ENCODE results near the gene CADPS2.
A peak's percentile ranks its signal among the peaks of the same experiment; 100 is the strongest.

The CADPS2 gene

GRCh38 chr7:122515404-122515803, 370.9 kb downstream of the CADPS2 start:
- no peak for DNase-seq

DNA sequence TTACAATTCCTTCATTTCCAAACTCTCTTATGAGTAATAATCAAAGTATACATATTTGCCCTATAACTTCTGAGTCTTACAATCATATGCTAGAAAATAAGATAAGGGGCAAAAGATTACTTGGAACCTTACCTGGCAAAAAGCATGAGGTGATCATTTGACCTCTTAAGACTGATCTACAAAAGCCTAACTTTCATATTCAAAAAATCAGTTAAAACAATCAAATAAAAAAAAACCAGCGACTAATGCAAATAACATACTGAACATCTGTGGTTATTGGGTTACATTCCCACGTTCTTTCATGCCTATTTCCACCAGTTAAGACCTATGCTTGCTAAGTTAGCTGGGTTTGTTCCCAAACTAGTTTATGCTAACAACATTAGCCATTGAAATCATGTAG, 375.0 kb downstream of the CADPS2 start:
- DNase-seq: no peak

- no peak for DNase-seq
Observed at GRCh38 chr7:122507591-122507990, 378.7 kb downstream of the CADPS2 start.

DNA sequence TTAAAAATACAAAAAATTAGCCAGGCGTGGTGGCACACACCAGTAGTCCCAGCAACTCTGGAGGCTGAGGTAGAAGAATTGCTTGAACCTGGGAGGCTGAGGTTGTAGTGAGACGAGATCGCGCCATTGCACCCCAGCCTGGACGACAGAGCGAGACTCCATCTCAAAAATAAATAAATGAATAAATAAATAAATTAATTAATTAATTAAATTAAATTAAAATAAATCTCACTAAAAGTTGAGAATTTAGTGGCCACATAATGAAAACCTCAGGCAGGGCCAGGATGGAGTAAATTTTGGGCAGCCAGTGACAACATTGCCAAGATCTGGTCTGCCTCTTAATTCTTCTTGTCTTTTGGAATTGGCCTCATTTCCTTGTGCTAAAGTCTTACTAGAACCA, 394.3 kb downstream of the CADPS2 start:
- DNase-seq: no peak

- no peak for DNase-seq
Observed at GRCh38 chr7:122488241-122488640, 398.0 kb downstream of the CADPS2 start.

GRCh38 chr7:122487131-122487530, 399.1 kb downstream of the CADPS2 start:
- no peak for DNase-seq

DNA sequence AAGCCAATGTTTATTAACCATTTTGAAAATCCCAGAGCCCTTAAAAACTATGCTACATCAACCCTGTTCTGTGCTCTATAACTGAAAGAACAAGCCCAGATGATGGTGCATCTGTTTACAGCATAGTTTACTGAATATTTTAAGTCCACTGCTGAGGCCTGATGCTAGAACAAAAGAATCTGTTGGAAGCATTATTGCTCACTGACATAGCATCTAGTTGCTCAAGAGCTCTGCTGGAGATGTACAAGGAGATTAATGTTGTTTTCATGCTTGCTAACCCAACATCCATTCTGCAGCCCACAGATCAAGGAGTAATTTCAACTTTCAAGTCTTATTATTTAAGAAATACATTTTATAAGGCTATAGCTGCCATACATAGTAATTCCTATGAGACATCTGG, 400.4 kb downstream of the CADPS2 start:
- no peak for DNase-seq

GRCh38 chr7:122482212-122482611, 404.0 kb downstream of the CADPS2 start:
- DNase-seq: no peak

GRCh38 chr7:122470859-122471258, 415.4 kb downstream of the CADPS2 start:
- DNase-seq: no peak

DNA sequence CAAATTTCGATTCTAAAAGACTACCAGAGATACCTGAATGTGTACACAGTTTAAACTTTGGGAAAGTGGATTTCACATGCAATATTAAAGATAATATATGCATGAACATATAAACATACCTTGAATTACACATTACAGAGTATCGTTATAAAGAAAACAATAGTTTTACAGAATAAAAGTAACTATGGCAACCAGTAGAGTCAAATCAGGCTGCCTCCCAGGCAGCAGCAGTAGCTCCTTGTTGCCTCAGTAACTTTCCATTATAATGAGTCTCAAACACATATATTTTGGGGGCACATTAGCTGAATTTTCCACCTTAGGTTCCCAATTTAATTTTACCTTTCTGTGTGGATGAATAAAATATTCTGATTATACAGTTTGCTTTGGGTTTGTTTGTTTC, 417.3 kb downstream of the CADPS2 start:
- no peak for DNase-seq

GRCh38 chr7:122467661-122468449, 418.4 kb downstream of the CADPS2 start:
- DNase-seq: no peak

- DNase-seq: no peak
Observed at GRCh38 chr7:122465296-122465695, 421.0 kb downstream of the CADPS2 start.

GRCh38 chr7:122463631-122464030, 422.6 kb downstream of the CADPS2 start:
- DNase-seq: no peak

GRCh38 chr7:122460936-122461335, 425.3 kb downstream of the CADPS2 start:
- DNase-seq: no peak

DNA sequence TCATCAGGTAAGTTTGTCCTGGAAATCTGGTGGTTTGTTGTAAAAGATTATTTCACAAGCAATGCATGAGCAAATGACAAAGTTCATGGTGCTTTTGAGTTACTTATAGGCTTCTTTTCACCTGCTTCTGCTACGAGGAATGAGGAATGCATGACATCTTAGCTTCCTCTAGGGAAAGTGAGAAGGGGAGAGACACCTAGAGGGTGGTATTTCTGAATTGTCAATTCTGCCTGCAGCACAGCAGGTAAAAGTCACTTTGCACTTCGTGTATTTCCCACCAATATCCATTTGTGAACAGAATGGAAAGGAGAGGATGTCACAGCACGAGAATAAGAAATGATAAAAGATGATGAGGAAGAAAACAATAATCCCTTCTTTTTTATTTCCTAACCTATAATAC, 428.3 kb downstream of the CADPS2 start:
- no peak for DNase-seq

DNA sequence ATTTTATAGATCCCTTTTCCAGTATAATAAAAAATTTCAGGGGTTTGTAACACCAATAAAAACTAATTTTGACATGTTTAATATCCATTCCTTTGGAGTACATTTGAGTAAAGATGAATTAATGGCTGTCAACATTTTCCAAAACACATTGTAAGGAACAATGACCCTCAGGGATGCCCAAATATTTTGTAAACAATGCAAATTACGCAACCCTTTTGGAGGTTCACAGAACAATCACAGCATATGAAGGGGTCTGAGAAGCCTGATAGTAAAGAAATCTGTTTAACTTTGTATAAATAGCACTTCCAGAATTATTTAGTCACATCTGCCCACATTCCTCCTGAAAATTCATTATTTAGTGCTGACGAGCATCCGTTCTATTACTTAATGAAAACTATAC, 428.9 kb downstream of the CADPS2 start:
- DNase-seq: no peak

DNA sequence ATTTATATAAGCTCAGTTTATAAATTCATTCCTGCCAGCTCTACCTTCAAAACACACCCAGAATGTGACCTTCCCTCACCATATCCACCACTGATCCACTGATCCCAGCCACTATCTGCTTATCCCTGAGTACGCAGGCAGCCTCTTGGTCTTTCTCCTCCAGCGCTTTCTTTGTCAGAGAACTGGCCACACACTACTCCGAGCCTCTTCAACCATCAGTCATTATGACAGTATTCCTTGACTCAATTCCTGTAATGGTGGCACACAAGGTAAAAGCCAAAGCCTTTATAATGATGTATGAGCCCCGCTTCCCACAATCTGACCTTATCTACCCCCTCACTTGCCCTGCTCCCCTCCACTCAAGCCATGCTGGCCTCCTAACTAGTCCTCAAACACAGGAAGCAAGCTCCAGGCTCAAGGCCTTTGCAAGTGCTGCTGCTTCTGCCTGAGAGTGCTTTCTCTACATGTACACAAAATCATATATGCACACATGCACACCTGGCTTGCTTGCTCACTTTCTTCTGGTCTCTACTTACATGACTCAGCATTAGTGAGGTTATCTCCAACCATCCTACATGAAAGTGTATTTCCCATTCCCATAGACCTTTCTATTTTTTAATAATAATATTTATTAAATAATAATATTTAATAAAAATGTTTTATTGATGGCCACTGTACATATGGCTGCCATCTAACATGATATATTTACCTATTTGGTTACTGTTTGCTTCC, 431.3 kb downstream of the CADPS2 start:
- DNase-seq: no peak

DNA sequence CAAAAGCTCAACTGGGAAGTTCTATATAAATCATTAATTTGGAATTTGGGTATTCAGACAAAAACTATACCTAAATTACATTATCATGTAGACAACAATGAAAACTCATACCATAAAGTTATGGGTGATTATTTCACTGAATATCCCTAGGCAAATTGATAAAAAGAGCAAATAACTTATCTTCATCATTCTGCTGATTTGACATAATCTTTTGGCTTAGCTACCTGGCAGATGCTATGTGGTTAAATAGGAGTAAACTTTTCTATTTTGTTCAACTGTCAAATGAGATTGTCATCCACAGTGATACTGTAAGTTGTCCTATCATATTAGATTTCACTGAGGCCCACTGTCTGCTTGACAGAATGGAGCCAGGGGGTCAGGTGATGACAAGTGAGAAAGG, 432.8 kb downstream of the CADPS2 start:
- no peak for DNase-seq

GRCh38 chr7:122448893-122449589, 437.2 kb downstream of the CADPS2 start:
- DNase-seq: no peak

- DNase-seq: no peak
Observed at GRCh38 chr7:122442929-122443328, 443.3 kb downstream of the CADPS2 start.

DNA sequence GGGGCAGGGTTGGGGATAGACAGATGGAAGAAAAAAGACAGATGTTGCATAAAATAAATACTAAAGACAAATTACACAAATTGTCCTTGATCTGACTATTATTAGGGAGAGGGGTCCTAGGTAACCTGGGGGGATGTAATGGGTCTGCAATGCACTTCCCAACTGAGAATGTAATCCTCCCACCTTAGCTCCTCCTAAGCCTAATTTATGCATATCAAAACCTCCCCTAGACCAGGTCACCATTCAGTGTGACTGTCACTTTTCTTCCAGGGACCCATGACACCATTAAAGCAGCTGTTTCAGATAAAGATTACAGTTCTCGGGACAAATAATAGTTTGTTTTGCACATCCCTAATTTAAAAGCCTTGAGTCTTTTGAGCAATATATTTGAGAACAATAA, 447.8 kb downstream of the CADPS2 start:
- DNase-seq: no peak

- peak; percentile 37 for DNase-seq
Observed at GRCh38 chr7:122438006-122438405, 448.3 kb downstream of the CADPS2 start.

DNA sequence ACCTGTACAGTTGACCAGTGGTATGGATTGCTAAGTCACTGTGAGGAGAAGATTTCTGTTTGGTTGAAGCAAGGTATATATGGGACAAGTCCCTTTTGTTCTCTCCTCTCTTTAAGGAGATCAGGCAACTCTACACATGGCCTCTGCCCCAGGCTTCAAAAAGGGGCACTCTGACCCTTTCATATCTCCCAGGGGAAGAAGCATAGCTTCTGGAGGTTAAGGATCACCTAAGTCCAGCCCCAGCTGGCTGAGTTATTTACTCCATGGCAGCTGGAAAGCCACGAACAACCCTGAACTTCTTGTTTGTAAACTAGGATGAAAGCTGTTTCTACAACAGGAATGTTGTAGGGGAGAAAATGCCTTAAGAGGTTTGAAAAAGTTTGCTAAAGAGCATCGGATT, 452.5 kb downstream of the CADPS2 start:
- no peak for DNase-seq

GRCh38 chr7:122430710-122431109, 455.6 kb downstream of the CADPS2 start:
- no peak for DNase-seq
